Activated CD4-positive, CD25-positive, alpha-beta regulatory T cell treated with anti-CD3 and anti-CD28 coated beads, Interleukin-2, amount 50 U/mL, for 72 hours (primary cell): ENCODE measurements around the gene LYSMD1.

Experiments used
- DNase-seq: peaks from one replicate; pipeline ENCODE4 v3.0.0; 2021

LYSMD1 gene

DNA sequence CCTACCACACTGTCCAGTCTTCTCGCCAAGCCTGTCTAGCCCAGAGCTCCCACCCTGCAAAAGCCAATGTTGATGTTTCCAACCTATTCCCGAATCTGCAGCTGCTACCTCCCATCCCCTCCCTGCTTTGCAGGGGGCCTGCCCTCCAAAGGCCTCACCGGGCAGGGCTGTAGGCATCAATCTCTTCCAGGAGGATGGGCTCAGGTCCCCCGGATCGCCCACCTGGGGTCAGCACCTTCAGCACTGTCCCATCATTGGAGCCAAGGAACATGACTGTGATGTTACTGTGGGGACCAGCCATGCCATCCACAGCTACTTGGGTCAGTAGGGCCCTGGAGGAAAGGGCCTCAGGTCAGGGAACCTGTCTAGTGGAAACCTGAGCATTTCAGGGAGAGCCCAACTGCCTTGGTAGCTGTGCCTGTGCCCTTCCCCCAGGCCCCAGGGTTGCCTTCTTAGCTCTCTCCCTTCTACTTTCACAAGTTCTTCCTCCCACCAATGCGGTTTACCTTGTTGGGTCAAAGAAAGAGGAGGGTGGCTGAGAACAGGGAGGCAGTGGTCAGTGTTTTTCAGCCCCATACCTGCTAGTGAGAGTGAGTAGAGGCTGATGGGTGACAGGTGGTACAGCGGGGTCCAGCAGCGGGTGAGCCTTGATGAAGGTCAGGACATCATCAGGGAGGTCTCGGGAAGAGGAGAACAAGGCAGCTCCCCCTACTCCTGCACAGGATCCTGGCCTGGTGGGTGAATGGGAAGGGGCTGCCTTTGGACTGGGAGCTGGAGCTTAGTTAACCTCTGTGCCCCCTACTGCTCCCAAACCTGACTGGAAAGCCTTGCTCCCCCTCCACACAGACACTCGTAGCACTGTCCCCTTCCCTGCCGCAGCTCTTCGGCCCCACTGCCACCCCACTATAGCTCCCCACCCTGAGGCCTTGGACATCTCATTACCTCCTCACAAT lies 30.0 kb downstream of the LYSMD1 start:
- DNase-seq: peak; percentile 25

DNA sequence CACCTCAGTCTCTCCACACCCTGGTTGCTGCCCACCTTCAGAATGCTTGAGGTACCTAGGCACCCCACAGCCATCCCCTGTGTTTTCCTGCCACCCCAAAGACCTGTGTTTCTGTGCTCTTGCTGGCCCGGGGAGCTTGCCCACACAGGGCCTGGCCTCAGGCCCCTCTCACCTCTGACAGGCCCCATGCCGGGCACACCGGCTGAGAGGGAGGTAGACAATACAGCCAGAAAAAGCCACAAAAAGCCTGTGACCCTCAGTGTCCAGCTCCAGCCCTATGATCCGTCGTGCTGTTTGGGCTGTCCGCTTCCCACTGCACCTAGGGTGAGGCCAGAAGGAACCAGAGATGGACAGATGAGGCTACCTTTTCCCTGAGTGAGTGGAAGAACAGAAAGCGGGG lies 30.7 kb downstream of the LYSMD1 start:
- peak; percentile 20 for DNase-seq

DNA sequence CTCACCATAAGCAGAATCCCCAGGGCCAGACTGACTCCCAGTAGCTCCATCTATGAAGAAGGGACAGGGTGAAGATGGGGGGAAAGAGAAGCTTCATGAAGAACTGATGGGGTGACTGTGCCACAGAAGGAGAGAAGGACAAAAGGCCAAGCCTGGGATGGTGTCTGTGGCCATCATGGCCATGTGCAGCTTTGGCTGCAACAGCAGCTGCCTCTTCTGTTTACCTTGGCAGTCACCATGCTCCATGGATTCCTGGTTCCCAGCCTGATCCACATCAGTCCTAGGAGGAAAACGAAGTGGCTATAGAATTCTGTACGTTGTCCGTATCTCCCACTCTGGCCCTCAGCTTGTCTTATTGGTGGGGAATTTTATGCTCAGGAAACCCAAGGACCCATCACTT lies 31.3 kb downstream of the LYSMD1 start:
- peak; percentile 16 for DNase-seq

DNA sequence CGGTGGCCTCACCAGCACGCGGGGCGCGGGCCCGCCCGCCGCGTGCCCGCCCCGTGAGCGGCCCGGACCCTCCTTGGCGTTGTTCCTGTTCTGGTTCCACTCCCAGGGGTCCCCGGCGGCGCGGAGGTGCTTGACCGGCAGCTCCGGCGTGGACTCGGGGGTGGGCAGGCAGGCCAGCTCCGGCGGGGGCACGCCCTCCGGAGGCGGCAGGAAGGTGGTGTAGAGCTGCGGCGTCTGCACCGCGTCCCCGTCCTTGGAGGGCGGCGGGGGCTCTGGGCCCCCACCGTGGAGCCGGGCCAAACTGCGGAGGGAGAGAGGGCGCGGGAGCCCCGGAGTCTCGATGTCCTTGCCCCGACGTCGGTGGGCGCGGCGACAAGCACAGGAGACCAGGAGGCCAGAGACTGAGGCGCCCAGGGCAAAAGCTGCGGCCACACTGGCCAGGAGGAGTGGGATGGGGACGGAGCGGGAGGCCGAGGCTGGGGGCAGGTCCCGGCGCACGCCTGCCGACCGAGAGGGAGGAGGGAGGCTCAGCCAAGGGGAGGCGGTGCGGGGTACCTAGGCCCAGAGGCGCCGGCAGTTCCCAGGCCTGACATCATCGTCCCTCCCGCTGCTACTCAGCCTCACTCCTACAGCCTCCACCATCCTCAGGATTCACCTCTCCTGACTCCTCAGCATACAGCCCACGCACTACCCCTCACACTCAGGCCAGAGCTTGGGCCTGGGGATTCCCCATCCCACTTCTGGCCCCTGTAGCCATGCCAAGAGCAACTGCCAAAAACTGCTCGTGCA lies 32.5 kb downstream of the LYSMD1 start:
- peak; percentile 30 for DNase-seq

DNA sequence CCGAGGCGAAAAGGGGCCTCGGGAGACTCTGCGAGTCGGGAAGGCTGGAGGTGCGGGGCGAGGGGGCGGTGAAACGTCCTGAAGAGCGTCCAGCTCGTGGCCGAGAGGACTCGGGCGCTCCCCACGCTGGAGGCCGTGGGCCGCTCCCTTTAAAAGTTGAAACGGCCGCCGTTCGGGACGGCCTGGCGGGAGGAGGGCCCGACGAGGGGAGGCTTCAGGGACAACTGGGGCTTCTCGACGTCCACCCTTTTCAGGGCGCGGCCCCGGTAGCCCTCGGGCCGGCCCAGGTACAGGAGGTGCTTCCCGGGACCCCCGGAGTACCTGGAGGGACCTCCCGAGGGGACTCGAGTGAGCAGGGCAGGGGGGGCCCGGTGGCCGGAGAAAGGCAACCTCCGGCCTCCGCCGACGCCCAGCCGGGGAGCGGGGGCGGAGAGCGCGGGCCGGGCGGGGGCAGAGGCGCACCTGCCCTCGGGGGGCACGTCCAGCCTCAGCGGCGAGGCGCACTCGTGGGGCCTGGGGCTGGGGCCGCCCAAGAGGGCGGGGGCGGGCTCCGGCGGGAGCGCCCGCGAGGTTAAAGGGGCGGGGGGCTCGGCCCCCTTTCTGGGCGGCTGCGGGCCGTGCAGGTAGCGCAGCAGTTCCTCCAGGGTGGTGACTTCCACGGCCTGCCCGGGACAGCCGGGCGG lies 33.2 kb downstream of the LYSMD1 start:
- peak; percentile 18 for DNase-seq

DNA sequence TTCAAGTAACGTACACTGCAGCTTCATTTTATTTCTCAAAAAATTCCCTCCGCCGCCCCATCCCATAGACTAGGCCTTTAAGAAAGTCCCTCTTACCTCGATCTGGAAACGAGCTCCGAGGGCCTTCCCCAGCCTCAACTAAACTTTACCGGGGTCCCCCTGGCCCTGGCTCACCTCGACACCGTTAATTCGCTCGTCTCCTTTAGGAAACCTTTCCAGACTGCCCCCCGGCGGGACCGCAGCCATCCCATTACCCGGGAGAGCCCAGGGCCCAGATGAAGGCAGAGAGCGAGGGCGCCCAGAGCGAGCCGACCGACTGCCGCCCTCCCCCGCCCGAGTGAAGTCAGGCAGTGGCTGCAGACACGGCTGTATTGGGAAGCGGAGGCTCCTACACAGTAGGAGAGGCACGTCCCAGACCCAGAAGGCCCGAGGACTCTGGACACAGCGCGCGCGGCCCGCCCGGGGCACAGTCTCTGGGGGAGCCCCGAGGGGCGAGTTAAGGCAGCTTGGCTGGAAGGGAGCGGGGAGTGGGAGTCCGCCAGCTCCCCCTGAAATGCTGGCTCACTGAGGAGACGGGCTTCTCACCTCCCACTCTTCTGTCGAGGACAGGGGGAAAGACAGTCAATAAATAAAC lies 33.9 kb downstream of the LYSMD1 start:
- peak; percentile 26 for DNase-seq

DNA sequence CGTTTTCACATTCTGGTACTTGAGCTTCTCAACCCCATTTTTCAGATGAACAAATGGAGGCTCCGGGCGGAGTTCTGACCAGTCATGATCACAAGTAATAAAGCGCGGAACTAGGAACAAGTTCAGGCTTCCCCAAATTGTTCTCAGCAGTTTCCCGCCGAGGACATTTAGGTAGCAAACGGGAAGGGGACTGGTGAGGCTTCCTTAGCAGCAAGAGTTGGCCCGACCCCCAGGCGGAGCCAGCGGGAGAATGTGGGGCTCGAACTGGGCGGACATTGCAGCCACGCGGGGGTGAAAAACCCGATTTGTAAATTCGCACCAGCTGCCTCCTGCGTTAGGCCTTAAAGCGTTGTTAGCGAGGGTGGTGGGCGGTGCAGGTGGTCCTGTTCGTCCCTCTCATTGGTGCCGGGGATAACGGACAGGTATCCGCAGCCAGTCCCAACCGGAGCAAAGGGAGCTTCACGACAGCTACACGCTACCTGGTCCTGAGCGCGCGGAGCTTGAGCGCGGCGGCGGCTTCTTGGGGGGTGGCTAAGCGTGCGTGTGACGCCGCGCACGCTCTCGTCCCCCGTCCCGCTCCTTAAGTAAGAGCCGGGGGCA lies 34.6 kb downstream of the LYSMD1 start:
- DNase-seq: peak; percentile 64

DNA sequence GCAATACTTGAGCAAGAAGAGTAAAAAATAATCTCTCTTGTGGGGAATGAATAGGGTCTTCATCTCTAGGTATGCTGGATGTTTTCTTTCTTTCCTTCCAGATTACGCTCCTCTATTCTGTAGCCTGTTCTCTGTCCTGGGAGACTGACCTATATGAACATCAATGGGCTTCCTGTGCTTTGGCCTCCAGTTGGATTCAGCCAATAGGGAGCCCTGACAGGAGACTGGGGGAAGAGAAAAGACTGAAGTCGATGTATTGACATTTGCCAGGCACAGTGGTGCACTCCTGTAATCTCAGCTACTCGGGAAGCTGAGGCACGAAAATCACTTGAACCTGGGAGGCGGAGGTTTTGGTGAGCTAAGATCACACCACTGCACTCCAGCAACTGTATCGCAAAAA lies 36.9 kb downstream of the LYSMD1 start:
- peak; percentile 9 for DNase-seq

DNA sequence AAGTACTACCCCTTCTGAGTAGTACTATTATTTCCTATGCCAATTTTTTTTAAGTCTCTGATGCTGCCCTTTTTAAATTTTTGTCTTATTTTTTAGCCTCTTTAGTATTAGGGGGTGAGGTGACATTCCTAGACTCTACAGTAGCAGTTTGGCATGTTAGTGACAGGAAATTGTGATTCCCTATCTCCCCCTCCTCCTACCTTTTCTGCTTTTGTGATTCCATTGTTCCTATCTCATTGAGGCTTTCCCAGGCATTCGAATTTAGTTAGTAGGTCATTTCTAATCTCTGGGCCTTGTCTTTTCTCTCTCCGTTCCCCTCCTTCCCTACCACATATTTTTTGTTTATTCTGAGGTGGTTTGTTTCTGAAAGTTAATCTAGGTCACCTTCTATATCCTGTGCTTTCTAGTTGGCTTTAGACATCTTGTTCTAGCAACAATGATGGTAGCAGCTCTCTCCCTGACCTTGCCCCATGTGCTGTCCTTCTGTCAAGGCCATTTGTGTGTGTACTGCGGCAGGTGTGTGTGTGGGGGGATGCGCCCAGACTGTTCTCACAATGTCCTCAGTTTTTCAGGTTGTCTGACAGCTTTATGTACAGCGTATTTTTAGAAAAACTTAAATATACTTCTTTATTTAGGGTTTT lies 40.8 kb downstream of the LYSMD1 start:
- DNase-seq: no peak

DNA sequence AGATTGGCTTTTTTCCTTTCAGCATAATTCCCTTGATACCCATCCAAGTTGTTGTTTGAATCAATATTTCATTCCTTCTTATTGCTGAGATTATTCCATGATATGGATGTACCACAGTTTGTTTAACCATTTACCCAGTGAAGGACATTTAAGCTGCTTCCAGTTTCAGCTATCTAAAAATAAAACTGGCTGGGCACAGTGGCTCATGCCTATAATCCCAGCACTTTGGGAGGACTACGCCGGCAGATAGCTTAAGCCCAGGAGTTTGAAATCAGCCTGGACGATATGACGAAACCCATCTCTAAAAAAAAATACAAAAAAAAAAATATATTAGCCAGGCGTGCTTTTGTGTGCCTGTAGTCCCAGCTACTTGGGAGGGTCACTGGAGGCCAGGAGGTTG lies 51.8 kb downstream of the LYSMD1 start:
- no peak for DNase-seq
